OCI-LY7 (cell line): ENCODE measurements around the gene ZNHIT1.

ENCODE experiments used
- CTCF ChIP-seq: fragments of 200-600 bp; sonication (generic); conservative IDR thresholded peaks from 2 replicates; pipeline ENCODE4 v1.5.1; 2014; ENCODE audit warnings: mild to moderate bottlenecking, antibody characterized with exemption, low read length, moderate library complexity, mixed read lengths
- EZH2phosphoT487 ChIP-seq: fragments of 200-600 bp; sonication (generic); IDR thresholded peaks from 2 replicates; pipeline ENCODE4 v1.6.1; 2018; ENCODE audit warnings: low read depth, borderline replicate concordance, mild to moderate bottlenecking, mixed run types, antibody characterized with exemption, low read length, moderate library complexity, mixed read lengths

- TF ChIP-seq CTCF (no peak), EZH2phosphoT487 (no peak)
These were observed 22.5 kb downstream of the ZNHIT1 start for GRCh38 chr7:101240226-101241014.
